ENCODE measurements around the gene BRCA2. TPM values are rescaled to one million over a fixed set of nuclear protein-coding genes. Genes with fewer than 3 reads are reported as not detected.

Gene BRCA2
- total RNA-seq, 1 donor from 2014 or later = 3.9 TPM

DNA sequence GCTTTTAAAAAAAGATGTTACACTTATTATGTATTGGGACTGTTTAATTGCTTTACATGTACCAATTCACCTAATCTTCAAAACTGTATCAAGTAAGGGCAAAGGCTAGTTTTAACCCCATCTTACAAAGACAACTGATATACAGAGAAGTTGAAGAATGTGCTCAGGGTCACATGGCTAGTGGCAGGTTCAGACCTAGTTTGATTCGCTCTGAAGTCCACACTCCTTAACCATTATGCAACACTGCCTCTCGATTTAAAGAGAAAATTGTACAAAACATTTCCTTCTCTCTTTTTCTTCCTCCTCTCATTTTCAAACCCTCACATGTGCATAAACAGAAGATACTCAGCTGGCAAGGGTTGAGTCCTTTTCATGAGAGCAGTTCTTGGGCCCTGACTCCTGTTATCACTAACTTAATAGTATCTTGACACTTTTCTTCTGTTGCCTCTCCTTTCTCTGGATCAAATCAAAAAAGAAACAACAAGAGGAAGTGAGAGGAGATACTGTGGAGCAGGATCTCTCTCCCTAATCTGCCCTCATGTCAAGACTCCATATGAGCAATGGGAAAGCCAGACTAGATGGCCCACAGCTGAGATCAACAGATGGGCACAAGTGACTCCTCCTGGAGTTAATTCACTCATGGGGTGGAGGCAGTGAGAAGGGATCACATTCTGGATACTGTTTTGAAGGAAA is 131.6 kb downstream of the BRCA2 start:
- Histone ChIP-seq H3K27me3 (no peaks in the 10 kb centered on the region), H3K4me1 (no peaks in the 10 kb centered on the region), H3K4me3 (no peak overlapping the region), H3K36me3 (no peaks in the 10 kb centered on the region), H3K9me3 (no peaks in the 10 kb centered on the region), H3K27ac (no peak overlapping the region)
- DNase-seq (ENCODE audit: extremely low spot score in 2 of 2) = no peak
- TF ChIP-seq POLR2AphosphoS5 (IDR thresholded peaks at IDR 0.05; ENCODE audit: insufficient read depth in 1 of 2, low read depth in 1 of 2) (no peak), POLR2A (IDR thresholded peaks at IDR 0.05) (no peak), CTCF (IDR thresholded peaks at IDR 0.05) (no peak)
- intact Hi-C loops (cut with DNase I) = no loop called here

- Histone ChIP-seq H3K36me3 (no peaks in the 10 kb centered on the region), H3K4me1 (no peaks in the 10 kb centered on the region), H3K27me3 (no peaks in the 10 kb centered on the region), H3K9me3 (no peaks in the 10 kb centered on the region), H3K4me3 (no peak overlapping the region), H3K27ac (no peak overlapping the region)
- TF ChIP-seq CTCF (IDR thresholded peaks at IDR 0.05) (no peak), POLR2A (IDR thresholded peaks at IDR 0.05) (no peak), POLR2AphosphoS5 (IDR thresholded peaks at IDR 0.05; ENCODE audit: insufficient read depth in 1 of 2, low read depth in 1 of 2) (no peak)
- DNase-seq (ENCODE audit: extremely low spot score in 2 of 2) = no peak
- intact Hi-C loops (cut with DNase I) = no loop called here
These were observed 132.8 kb downstream of the BRCA2 start for GRCh38 chr13:32447894-32448623.

GRCh38 chr13:32448972-32449371 is 133.7 kb downstream of the BRCA2 start:
- Histone ChIP-seq H3K27ac (no peak overlapping the region), H3K4me3 (no peak overlapping the region), H3K9me3 (no peaks in the 10 kb centered on the region), H3K36me3 (no peaks in the 10 kb centered on the region), H3K27me3 (no peaks in the 10 kb centered on the region), H3K4me1 (no peaks in the 10 kb centered on the region)
- TF ChIP-seq POLR2A (IDR thresholded peaks at IDR 0.05) (no peak), CTCF (IDR thresholded peaks at IDR 0.05) (no peak), POLR2AphosphoS5 (IDR thresholded peaks at IDR 0.05; ENCODE audit: insufficient read depth in 1 of 2, low read depth in 1 of 2) (no peak)
- DNase-seq (ENCODE audit: extremely low spot score in 2 of 2) = no peak
- intact Hi-C loops (cut with DNase I) = no loop called here

Small RNA genes within 50 kb of the gene (small RNA-seq; reads per million reads assigned to genes)
- not detected for gene RF00190

Other genes starting within 250 kb of the BRCA2 start
- gene ZAR1L, start 145 bp upstream of the BRCA2 start, total RNA-seq = not detected
- gene N4BP2L1, start 112.6 kb downstream of the BRCA2 start, total RNA-seq = 19.2 TPM
- gene N4BP2L2, start 223.3 kb downstream of the BRCA2 start, total RNA-seq = 173 TPM

Data from vagina (tissue), 2 donors.